Duodenal mucosa (tissue), 2 donors: ENCODE results near the gene DUS1L.

Experiments used
- H3K27ac ChIP-seq: one replicate; pipeline ENCODE4 v1.7.0; 2013; ENCODE audit warnings: low read depth, low read length
- H3K27me3 ChIP-seq, 2 donors: one replicate each; pipeline ENCODE4 v1.7.0; 2013; ENCODE audit warnings: low read length in 2 of 2, control low read depth in 1 of 2; ENCODE audit not compliant: insufficient read depth in 2 of 2, control insufficient read depth in 1 of 2
- H3K36me3 ChIP-seq, 2 donors: one replicate each; pipeline ENCODE4 v1.7.0; 2013; ENCODE audit warnings: low read length in 2 of 2, control low read depth in 1 of 2; ENCODE audit not compliant: insufficient read depth in 2 of 2, control insufficient read depth in 1 of 2
- H3K4me1 ChIP-seq, 2 donors: one replicate each; pipeline ENCODE4 v1.7.0; 2013; ENCODE audit warnings: low read length in 2 of 2, control low read depth in 1 of 2; ENCODE audit not compliant: insufficient read depth in 2 of 2, control insufficient read depth in 1 of 2
- H3K4me3 ChIP-seq, 2 donors: one replicate each; pipeline ENCODE4 v1.7.0; 2013; ENCODE audit warnings: low read length in 2 of 2, low read depth in 1 of 2
- H3K9ac ChIP-seq, 2 donors: one replicate each; pipeline ENCODE4 v1.7.0; 2013; ENCODE audit warnings: low read length in 2 of 2, low read depth in 1 of 2
- H3K9me3 ChIP-seq, 2 donors: one replicate each; pipeline ENCODE4 v1.7.0; 2013; ENCODE audit warnings: low read length in 2 of 2, control low read depth in 1 of 2; ENCODE audit not compliant: control insufficient read depth in 1 of 2

Gene DUS1L

GRCh38 chr17:82053130-82053529, 12.5 kb downstream of the DUS1L start:
- no peaks in the 10 kb centered on the region for H3K27me3 ChIP-seq
- no peak overlapping the region for H3K27ac ChIP-seq
- H3K9me3 ChIP-seq, result no peaks in the 10 kb centered on the region
- H3K4me1 ChIP-seq, result peaks cover 11 to 29% of the 10 kb centered on the region in 2 donors
- H3K9ac ChIP-seq, result no peak overlapping the region
- H3K4me3 ChIP-seq, result peak overlapping the region; percentile 87 to 89
- H3K36me3 ChIP-seq, result peaks cover 10 to 50% of the 10 kb centered on the region in 2 donors

DNA sequence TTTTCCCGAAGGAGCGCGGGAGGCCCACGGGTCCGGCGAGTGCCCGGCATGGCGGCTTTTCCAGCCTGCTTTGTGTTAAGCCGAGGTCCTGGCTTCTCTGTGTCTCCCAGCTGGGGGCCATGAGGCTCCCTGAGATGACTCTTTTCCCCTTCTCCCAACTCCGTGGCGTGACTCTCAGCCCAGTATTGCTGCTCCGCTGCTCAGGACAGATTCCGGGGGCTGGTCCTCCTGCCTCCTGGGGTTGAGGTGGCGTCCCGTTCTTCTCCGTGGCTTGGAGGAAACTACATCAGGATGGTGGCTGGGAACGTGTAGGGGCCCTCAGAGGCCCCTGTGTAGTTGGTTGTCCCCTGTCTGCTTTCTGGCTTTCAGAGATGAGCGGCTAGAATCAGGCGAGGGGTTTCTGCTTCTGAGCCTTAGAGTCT, 13.0 kb downstream of the DUS1L start:
- H3K27ac ChIP-seq, result no peak overlapping the region
- H3K4me1 ChIP-seq, result peaks cover 11 to 29% of the 10 kb centered on the region in 2 donors
- peaks cover 10 to 50% of the 10 kb centered on the region in 2 donors for H3K36me3 ChIP-seq
- no peaks in the 10 kb centered on the region for H3K27me3 ChIP-seq
- H3K9ac ChIP-seq, result peak overlapping the region; percentile 70
- H3K4me3 ChIP-seq, result peak overlapping the region; percentile 87 to 89
- H3K9me3 ChIP-seq, result no peaks in the 10 kb centered on the region

GRCh38 chr17:82051776-82052637, 13.6 kb downstream of the DUS1L start, which contains the start of the genes GPS1 and RFNG:
Gene GPS1, plus strand, starts transcription at chr17:82051898. Its CDS starts 34 bp downstream, at chr17:82051932.
Gene RFNG, minus strand, starts transcription at chr17:82051811. Its CDS starts 45 bp downstream, at chr17:82051766.
- Histone ChIP-seq H3K27ac (no peak within 1 kb of the TSS), H3K36me3 (peaks cover 10 to 49% of the 10 kb centered on the region in 2 donors), H3K4me3 (peak within 1 kb of the TSS; percentile 87 to 89), H3K9ac (peak within 1 kb of the TSS; percentile 70), H3K9me3 (no peaks in the 10 kb centered on the region), H3K27me3 (no peaks in the 10 kb centered on the region), H3K4me1 (peaks cover 11 to 29% of the 10 kb centered on the region in 2 donors)

DNA sequence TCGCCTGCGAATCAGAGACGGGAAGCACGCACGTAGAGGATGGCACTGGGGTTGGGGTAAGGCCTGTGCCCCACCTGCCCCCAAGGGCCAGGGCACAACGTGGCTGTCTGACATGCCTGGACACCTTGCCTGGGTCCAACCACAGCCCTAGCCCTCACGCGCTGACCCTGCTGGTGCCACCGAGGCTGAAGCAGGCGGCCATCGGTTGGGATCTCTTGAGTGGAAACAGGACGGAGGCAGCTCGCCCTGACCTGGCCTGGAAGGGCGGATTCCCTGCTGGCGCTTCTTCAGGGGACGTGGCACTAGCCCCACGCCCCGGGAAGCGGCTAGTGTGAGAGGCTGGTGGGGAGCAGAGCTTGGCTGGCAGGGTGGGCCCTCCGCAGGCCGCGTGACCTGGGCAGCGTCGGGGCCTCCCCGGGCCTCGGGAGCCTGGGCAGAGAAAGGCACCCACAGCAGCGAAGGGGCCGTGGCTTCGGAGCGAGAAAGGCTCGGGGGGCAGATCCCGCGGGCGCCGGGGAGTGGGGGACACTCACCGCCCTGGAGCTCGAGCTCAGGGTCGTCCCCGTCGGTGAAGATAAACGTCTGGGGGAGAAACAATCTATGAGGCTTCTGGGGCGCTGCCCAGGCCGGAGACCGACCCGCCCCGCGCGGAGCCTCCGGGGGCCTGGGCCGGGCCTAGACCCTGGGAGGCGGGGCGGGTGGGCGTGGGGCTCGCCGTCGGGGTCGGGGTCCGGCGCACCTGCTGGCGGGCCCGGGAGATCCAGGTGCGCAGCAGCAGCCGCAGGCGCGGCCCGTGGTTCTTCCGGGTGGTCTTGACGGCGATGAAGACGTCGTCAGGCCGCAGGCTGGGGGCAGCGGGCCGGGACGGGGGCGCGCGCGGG, 14.6 kb downstream of the DUS1L start:
- Histone ChIP-seq H3K4me1 (peaks cover 11 to 29% of the 10 kb centered on the region in 2 donors), H3K27me3 (no peaks in the 10 kb centered on the region), H3K9ac (peak overlapping the region; percentile 31 to 49), H3K4me3 (peak overlapping the region; percentile 62 to 87), H3K36me3 (peaks cover 10 to 39% of the 10 kb centered on the region in 2 donors), H3K9me3 (no peaks in the 10 kb centered on the region), H3K27ac (no peak overlapping the region)

DNA sequence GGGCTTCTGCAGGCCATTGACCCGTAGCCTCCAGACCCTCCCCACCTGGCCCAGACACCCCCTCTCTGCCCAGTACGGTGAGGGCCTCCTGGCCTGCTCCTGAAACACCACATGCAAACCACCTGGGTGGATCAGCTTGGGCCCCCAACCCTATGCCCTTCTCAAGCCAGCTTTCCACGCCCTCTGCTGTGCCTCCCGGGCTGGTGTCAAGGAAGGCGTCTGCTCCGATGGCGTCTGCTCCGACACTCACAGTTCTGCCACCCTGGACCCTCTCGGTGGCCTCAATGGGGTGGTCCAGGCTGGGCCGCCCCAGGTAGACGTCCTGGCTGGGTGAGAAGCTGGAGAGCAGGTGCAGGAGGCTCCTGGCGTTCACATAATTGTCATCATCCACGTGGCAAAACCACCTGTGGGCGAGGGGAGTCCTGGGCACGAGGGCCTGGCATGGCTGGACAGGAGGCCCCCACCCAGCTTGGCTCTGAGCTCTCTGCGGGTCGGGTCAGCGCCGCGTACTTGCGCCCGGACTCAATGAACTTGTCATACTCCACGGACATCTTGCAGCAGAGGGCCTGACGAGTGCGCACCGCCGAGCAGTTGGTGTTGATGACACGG, 15.3 kb downstream of the DUS1L start:
- Histone ChIP-seq H3K27ac (no peak overlapping the region), H3K4me1 (peaks cover 11 to 29% of the 10 kb centered on the region in 2 donors), H3K36me3 (peaks cover 8 to 34% of the 10 kb centered on the region in 2 donors), H3K4me3 (peak overlapping the region; percentile 62 to 87), H3K27me3 (no peaks in the 10 kb centered on the region), H3K9ac (peak overlapping the region; percentile 31 to 49), H3K9me3 (no peaks in the 10 kb centered on the region)

DNA sequence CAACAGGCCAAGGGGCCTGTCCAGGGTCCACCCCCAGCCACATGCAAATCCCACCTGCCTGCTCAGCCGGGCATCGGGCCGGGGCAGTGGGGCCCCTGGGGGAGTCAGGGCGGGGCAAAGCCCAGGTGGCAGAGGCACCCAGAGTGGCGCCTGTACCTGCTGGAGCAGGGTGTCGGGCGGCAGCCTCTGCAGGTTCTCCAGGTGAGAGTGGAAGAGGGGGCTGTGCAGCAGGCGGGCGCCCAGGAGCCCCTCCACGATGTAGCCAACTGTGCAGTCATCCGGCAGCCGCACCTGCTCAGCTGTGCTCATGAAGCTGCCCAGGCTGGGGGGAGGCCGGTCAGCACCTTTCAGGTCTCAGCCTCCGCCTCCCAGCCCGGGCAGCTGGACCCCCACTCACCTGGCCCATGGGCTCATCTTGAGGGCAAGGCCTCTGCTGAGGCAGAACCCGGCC, 16.1 kb downstream of the DUS1L start:
- peaks cover 11 to 29% of the 10 kb centered on the region in 2 donors for H3K4me1 ChIP-seq
- peaks cover 3 to 26% of the 10 kb centered on the region in 2 donors for H3K36me3 ChIP-seq
- no peaks in the 10 kb centered on the region for H3K9me3 ChIP-seq
- H3K4me3 ChIP-seq, result no peak overlapping the region
- no peaks in the 10 kb centered on the region for H3K27me3 ChIP-seq
- H3K9ac ChIP-seq, result no peak overlapping the region
- H3K27ac ChIP-seq, result no peak overlapping the region

DNA sequence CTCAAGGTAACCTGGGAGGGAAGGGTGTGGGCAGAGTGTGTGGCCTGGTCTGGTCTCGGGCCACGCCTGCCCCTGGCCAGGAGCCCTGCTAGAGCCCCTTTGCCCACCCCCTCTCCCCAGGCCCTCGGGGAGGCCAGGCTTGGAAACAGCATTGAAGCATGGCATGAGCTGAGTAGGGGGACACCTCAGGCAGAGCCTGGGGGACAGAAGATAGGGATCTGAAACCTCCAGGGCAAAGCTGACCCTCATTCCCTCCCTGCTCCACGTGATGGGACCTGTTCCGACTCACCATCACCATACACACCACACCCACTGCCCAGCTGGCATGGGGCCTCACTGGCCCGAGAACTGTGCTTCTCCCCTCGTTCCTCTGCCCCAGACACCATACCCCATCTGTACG, 16.5 kb downstream of the DUS1L start:
- no peak overlapping the region for H3K4me3 ChIP-seq
- H3K27ac ChIP-seq, result no peak overlapping the region
- no peaks in the 10 kb centered on the region for H3K27me3 ChIP-seq
- peaks cover 3 to 23% of the 10 kb centered on the region in 2 donors for H3K36me3 ChIP-seq
- peaks cover 11 to 29% of the 10 kb centered on the region in 2 donors for H3K4me1 ChIP-seq
- no peak overlapping the region for H3K9ac ChIP-seq
- H3K9me3 ChIP-seq, result no peaks in the 10 kb centered on the region

GRCh38 chr17:82048571-82048971, 17.0 kb downstream of the DUS1L start:
- Histone ChIP-seq H3K36me3 (peaks cover 1 to 17% of the 10 kb centered on the region in 2 donors), H3K27ac (no peak overlapping the region), H3K27me3 (no peaks in the 10 kb centered on the region), H3K9me3 (no peaks in the 10 kb centered on the region), H3K4me3 (no peak overlapping the region), H3K4me1 (peaks cover 11 to 25% of the 10 kb centered on the region in 2 donors), H3K9ac (no peak overlapping the region)

GRCh38 chr17:82047914-82048570, 17.6 kb downstream of the DUS1L start:
- H3K9me3 ChIP-seq, result no peaks in the 10 kb centered on the region
- no peak overlapping the region for H3K9ac ChIP-seq
- no peaks in the 10 kb centered on the region for H3K27me3 ChIP-seq
- H3K27ac ChIP-seq, result no peak overlapping the region
- H3K4me1 ChIP-seq, result peaks cover 7 to 20% of the 10 kb centered on the region in 2 donors
- H3K36me3 ChIP-seq, result peaks cover 0 to 14% of the 10 kb centered on the region in 2 donors
- no peak overlapping the region for H3K4me3 ChIP-seq
